Fibroblast of mammary gland (primary cell): ENCODE results near the gene SLC46A1.

Experiments used
- DNase-seq: peaks from one replicate; pipeline ENCODE4 v3.0.0-alpha.2; 2010; ENCODE audit warnings: low read depth
- H3K4me3 ChIP-seq: 2 replicates; pipeline ENCODE4 v1.5.1; 2011; ENCODE audit warnings: low read depth, mild to moderate bottlenecking, low read length, moderate library complexity; ENCODE audit not compliant: control insufficient read depth
- CTCF ChIP-seq: conservative IDR thresholded peaks from 2 replicates; pipeline ENCODE4 v1.5.1; 2011; ENCODE audit warnings: low read depth, low read length, inconsistent platforms; ENCODE audit not compliant: control insufficient read depth, insufficient read depth

The SLC46A1 gene

DNA sequence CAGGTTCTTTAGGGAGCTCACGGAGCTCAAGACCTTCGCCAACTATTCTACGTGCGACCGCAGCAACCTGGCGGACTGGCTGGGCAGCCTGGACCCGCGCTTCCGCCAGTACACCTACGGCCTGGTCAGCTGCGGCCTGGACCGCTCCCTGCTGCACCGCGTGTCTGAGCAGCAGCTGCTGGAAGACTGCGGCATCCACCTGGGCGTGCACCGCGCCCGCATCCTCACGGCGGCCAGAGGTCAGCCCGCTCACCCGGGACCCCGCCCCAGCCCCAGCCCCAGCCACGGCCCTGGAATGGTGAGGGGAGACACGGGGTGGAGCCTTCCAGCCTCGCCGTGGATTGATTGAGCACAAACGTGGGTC lies 21.0 kb downstream of the SLC46A1 start:
- no peak for TF ChIP-seq CTCF
- DNase-seq, result no peak

GRCh38 chr17:28384281-28385036 lies 21.6 kb downstream of the SLC46A1 start:
- no peak for TF ChIP-seq CTCF
- H3K4me3 ChIP-seq, result no peak overlapping the region
- no peak for DNase-seq

More for the DNA sequence above, 21.0 kb downstream of the SLC46A1 start:
- H3K4me3 ChIP-seq, result no peak overlapping the region

DNA sequence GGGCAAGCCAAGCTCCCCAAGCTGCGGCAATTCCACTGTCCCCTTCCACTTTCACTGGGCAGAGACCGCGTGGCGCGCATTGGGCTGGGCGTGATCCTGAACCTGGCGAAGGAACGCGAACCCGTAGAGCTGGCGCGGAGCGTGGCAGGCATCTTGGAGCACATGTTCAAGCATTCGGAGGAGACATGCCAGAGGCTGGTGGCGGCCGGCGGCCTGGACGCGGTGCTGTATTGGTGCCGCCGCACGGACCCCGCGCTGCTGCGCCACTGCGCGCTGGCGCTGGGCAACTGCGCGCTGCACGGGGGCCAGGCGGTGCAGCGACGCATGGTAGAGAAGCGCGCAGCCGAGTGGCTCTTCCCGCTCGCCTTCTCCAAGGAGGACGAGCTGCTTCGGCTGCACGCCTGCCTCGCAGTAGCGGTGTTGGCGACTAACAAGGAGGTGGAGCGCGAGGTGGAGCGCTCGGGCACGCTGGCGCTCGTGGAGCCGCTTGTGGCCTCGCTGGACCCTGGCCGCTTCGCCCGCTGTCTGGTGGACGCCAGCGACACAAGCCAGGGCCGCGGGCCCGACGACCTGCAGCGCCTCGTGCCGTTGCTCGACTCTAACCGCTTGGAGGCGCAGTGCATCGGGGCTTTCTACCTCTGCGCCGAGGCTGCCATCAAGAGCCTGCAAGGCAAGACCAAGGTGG lies 24.7 kb downstream of the SLC46A1 start:
- no peak for DNase-seq
- no peak overlapping the region for H3K4me3 ChIP-seq
- no peak for TF ChIP-seq CTCF

- TF ChIP-seq CTCF, result no peak
- peak; percentile 49 for DNase-seq
- H3K4me3 ChIP-seq, result no peak overlapping the region
Measured at GRCh38 chr17:28379814-28380801, 25.9 kb downstream of the SLC46A1 start.

DNA sequence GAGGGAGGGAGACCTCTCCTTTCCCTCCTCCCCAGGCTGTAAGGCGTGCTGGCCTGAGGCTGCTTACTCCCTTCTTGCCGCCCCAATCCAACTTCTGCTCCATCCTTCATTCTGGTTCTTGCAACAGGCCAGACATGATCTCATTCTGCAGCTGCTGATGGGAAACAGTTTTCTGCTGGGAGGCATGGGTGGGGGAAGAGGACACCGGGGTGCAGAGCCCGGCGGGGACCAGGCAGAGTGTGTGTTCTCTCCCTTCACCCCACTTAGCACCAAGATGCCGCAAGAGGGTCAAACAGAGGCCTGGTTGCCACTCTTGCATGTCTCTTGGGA lies 33.1 kb downstream of the SLC46A1 start:
- DNase-seq, result no peak
- peak overlapping the region; percentile 34 for H3K4me3 ChIP-seq
- no peak for TF ChIP-seq CTCF

DNA sequence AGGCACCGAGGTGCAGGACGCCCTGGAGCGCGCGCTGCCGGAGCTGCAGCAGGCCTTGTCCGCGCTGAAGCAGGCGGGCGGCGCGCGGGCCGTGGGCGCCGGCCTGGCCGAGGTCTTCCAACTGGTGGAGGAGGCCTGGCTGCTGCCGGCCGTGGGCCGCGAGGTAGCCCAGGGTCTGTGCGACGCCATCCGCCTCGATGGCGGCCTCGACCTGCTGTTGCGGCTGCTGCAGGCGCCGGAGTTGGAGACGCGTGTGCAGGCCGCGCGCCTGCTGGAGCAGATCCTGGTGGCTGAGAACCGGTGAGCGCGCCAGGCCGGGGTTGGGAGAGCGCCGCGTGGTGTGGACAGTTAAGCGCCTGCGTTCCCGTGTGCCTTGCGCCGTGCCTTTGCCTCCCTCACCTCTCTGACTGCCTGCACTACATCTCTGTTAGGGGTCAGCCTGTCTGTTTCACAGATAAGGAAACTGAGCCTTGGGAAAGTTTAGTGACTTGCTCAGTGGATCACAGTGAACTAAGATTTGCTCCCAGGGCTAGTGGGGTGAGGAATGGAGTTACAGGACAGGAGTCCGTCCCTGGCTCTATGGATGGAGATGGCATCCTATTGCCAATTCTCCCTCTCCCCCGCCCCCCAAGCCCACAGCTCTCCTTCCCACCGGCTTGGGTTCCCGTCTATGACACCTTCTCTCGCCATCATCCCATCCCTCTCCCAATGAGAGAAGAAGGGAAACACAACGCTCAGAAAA lies 33.6 kb downstream of the SLC46A1 start:
- DNase-seq, result peak; percentile 21
- peak overlapping the region; percentile 34 for H3K4me3 ChIP-seq
- TF ChIP-seq CTCF, result no peak
